ENCODE results near the gene TGM2. TPM values are rescaled to one million over a fixed set of nuclear protein-coding genes. Genes with fewer than 3 reads are reported as not detected.

The TGM2 gene
- total RNA-seq, 1 donor from 2014 or later, result 17.7 TPM

DNA sequence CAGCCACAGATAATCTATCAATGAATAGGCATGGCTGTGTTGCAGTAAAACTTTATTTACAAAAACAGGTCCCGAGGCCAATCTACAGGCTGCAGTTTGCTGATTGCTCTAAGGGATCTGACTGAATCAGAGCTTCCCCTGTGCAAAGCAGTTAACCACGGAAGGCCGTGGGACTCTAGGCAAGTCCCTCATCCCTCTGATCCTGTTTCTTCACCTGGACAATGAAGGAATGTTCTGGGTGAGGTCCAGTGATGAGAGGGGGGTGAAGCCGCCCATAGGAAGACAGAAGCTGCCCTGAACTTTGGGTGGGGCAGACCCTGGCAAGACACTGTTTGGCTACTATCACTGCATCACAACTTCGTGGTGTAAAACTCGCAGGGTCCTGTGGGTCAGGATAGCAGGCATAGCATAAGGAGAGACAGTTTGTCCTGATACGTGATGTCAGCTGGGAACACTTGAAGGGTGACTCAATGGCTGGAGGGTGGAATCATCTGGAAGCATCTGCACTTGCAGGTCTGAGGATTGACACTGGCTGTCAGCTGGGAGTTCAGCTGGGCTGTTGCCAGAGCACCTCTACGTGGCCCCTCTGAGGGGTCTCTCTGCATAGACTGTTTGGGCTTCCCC, 33.3 kb upstream of the TGM2 start:
- DNase-seq (ENCODE audit: low spot score), result no peak
- Mint-ChIP-seq H3K27me3 (ENCODE audit: low read depth) (no peaks in the 10 kb centered on the region), H3K9me3 (ENCODE audit: low read depth) (no peaks in the 10 kb centered on the region), H3K4me1 (ENCODE audit: low read depth) (peaks cover 21% of the 10 kb centered on the region), H3K27ac (ENCODE audit: unreplicated experiment) (no peak overlapping the region), H3K4me3 (ENCODE audit: unreplicated experiment) (no peak overlapping the region), H3K36me3 (ENCODE audit: low read depth) (no peaks in the 10 kb centered on the region)
- TF ChIP-seq, protein P1, sequence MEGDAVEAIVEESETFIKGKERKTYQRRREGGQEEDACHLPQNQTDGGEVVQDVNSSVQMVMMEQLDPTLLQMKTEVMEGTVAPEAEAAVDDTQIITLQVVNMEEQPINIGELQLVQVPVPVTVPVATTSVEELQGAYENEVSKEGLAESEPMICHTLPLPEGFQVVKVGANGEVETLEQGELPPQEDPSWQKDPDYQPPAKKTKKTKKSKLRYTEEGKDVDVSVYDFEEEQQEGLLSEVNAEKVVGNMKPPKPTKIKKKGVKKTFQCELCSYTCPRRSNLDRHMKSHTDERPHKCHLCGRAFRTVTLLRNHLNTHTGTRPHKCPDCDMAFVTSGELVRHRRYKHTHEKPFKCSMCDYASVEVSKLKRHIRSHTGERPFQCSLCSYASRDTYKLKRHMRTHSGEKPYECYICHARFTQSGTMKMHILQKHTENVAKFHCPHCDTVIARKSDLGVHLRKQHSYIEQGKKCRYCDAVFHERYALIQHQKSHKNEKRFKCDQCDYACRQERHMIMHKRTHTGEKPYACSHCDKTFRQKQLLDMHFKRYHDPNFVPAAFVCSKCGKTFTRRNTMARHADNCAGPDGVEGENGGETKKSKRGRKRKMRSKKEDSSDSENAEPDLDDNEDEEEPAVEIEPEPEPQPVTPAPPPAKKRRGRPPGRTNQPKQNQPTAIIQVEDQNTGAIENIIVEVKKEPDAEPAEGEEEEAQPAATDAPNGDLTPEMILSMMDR (IDR thresholded peaks at IDR 0.05), result no peak

DNA sequence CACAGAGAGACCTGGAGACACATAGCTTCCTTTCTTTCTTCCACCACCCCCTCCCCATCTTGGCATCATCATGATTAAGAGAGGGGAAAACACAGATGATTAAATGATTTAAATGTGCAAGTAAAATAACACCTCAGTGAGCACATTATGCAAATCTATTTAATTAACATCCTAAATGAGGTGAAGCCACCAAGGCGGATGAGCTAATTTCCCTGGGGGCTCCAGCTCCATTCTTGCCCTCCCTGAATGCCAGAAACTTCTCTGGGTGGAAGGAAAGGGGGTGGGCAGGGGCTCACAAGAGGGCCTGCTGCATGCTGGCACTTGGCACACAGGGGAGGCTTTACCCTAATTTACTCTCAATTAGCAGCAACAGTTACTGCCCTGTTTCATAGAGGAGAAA, 32.5 kb upstream of the TGM2 start:
- no peak overlapping the region for H3K27ac Mint-ChIP-seq (ENCODE audit: unreplicated experiment)
- TF ChIP-seq, protein P1 (IDR thresholded peaks at IDR 0.05), result no peak
- no peaks in the 10 kb centered on the region for H3K27me3 Mint-ChIP-seq (ENCODE audit: low read depth)
- peaks cover 21% of the 10 kb centered on the region for H3K4me1 Mint-ChIP-seq (ENCODE audit: low read depth)
- no peaks in the 10 kb centered on the region for H3K9me3 Mint-ChIP-seq (ENCODE audit: low read depth)
- H3K36me3 Mint-ChIP-seq (ENCODE audit: low read depth), result no peaks in the 10 kb centered on the region
- H3K4me3 Mint-ChIP-seq (ENCODE audit: unreplicated experiment), result no peak overlapping the region
- no peak for DNase-seq (ENCODE audit: low spot score)

DNA sequence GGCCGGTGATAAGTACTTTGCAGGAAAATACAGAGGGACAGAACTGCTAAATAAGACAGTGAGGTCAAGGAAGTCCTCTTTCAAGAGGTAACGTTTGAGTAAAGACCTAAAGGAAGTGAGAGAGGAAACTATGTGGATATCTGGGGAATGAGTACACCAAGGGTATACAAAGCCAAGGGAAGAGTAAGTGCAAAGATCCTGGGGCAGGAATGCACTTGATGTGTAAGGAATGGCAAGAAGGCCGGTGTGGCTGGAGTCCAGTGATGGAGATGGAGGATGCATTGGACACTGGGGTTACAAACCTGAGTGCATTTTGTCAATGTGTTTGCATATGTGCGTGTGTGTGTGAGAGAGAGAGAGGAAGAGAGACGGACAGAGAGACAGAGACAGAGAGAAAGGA, 32.1 kb upstream of the TGM2 start:
- Mint-ChIP-seq H3K27me3 (ENCODE audit: low read depth) (no peaks in the 10 kb centered on the region), H3K9me3 (ENCODE audit: low read depth) (no peaks in the 10 kb centered on the region), H3K4me1 (ENCODE audit: low read depth) (peaks cover 21% of the 10 kb centered on the region), H3K36me3 (ENCODE audit: low read depth) (no peaks in the 10 kb centered on the region), H3K4me3 (ENCODE audit: unreplicated experiment) (no peak overlapping the region), H3K27ac (ENCODE audit: unreplicated experiment) (no peak overlapping the region)
- TF ChIP-seq, protein P1 (IDR thresholded peaks at IDR 0.05), result no peak
- no peak for DNase-seq (ENCODE audit: low spot score)

DNA sequence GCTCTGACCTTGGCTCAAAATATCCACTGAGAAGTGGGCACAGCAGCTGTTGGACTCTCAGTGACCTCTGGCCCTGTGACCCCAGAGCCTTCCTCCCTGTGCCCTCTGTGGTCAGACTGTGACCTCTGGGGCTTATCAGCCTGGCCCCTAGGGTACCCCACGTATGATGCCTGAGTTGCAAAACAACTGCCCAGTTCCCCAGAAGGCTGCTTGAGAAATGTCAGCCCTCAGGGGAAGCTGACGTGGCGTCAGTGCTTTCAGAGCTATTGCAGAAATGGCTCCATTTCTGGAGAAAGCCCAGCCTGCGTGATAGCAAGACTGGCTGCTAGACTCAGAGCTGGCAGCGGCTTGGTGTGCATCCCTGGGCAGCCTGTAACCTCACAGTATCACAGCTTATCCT, 31.5 kb upstream of the TGM2 start:
- Mint-ChIP-seq H3K9me3 (ENCODE audit: low read depth) (no peaks in the 10 kb centered on the region), H3K36me3 (ENCODE audit: low read depth) (no peaks in the 10 kb centered on the region), H3K4me3 (ENCODE audit: unreplicated experiment) (no peak overlapping the region), H3K27me3 (ENCODE audit: low read depth) (no peaks in the 10 kb centered on the region), H3K27ac (ENCODE audit: unreplicated experiment) (peak overlapping the region; percentile 57), H3K4me1 (ENCODE audit: low read depth) (peaks cover 24% of the 10 kb centered on the region)
- DNase-seq (ENCODE audit: low spot score), result no peak
- TF ChIP-seq, protein P1 (IDR thresholded peaks at IDR 0.05), result no peak

DNA sequence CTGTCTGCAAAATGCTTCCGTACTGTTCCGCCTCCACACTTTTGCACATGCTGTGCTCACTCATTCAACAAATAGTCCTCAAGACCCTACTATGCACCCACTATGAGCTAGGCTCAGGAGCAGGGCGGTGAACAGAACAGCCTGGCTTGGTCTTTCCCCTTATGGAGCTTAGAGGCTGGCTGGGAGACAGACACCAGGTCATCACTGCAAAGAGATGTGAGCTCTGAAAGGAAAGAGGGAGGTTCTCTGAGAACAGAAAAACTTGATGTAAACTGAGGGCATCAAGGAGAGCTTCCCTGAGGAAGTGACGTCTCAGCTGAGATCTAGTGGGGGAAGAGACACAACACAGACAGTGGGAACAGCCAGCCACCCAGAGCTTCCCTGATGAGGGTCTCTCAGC, 31.0 kb upstream of the TGM2 start:
- Mint-ChIP-seq H3K4me3 (ENCODE audit: unreplicated experiment) (no peak overlapping the region), H3K27ac (ENCODE audit: unreplicated experiment) (no peak overlapping the region), H3K9me3 (ENCODE audit: low read depth) (no peaks in the 10 kb centered on the region), H3K36me3 (ENCODE audit: low read depth) (peaks cover 2% of the 10 kb centered on the region), H3K4me1 (ENCODE audit: low read depth) (peaks cover 24% of the 10 kb centered on the region), H3K27me3 (ENCODE audit: low read depth) (no peaks in the 10 kb centered on the region)
- DNase-seq (ENCODE audit: low spot score), result no peak
- TF ChIP-seq, protein P1 (IDR thresholded peaks at IDR 0.05), result no peak
